ENCODE results near the gene FAM110D. TPM values are rescaled to one million over a fixed set of nuclear protein-coding genes. Genes with fewer than 3 reads are reported as not detected.

FAM110D gene
- total and polyA plus RNA-seq, 2 donors (not counting 1 experiment from before 2014, with no cell fraction given) = not detected

GRCh38 chr1:26156285-26157038 lies 2.4 kb upstream of the FAM110D start:
- H3K4me1 Mint-ChIP-seq = peaks cover 2% of the 10 kb centered on the region
- Histone ChIP-seq H3K4me3 (ENCODE audit: control extremely low read depth in 1 of 5, extremely low read depth in 1 of 5, insufficient read depth in 1 of 5, low read depth in 2 of 5, low read length in 4 of 5) (no peak overlapping the region), H3K36me3 (replicated peaks in 1 of 2; ENCODE audit: control extremely low read depth in 1 of 2, control insufficient read depth in 1 of 2, extremely low read depth in 1 of 2, insufficient read depth in 2 of 2, low read length in 1 of 2) (no peaks in the 10 kb centered on the region), H3K4me2 (replicated peaks; ENCODE audit: low read depth, low read length, poor library complexity, severe bottlenecking) (no peak overlapping the region), H2AFZ (ENCODE audit: insufficient read depth, low read depth, low read length, poor library complexity, severe bottlenecking) (no peak overlapping the region), H3K27ac (ENCODE audit: low read length in 2 of 2) (no peak overlapping the region), H3K4me1 (ENCODE audit: control insufficient read depth in 2 of 2, insufficient read depth in 2 of 2, low read length in 2 of 2) (peaks cover 12 to 13% of the 10 kb centered on the region in 2 donors), H4K20me1 (ENCODE audit: control insufficient read depth, insufficient read depth, low read length, poor library complexity, severe bottlenecking) (no peaks in the 10 kb centered on the region), H3K9me3 (ENCODE audit: control extremely low read depth in 1 of 3, control insufficient read depth in 2 of 3, insufficient read depth in 1 of 3, low read length in 2 of 3) (peaks cover 0 to 3% (median 0%) of the 10 kb centered on the region in 3 donors), H3K27me3 (replicated peaks in 1 of 4; ENCODE audit: control extremely low read depth in 1 of 4, control insufficient read depth in 3 of 4, insufficient read depth in 4 of 4, low read length in 3 of 4) (peaks cover 0 to 54% (median 17%) of the 10 kb centered on the region in 4 experiments), H3K79me2 (ENCODE audit: control insufficient read depth, insufficient read depth, low read length) (no peaks in the 10 kb centered on the region), H3K9ac (ENCODE audit: low read length) (no peak overlapping the region)
- H3K27ac Mint-ChIP-seq = no peak overlapping the region
- no peaks in the 10 kb centered on the region for H3K9me3 Mint-ChIP-seq (ENCODE audit: insufficient read depth)
- H3K4me3 Mint-ChIP-seq = no peak overlapping the region
- CTCF ChIA-PET = interaction anchor here (1.4 to 4.3 kb wide), 3 partner anchors 12 to 52 kb away, joined by 4 to 31 read pairs (median 10); partner anchors contain the start of genes C1orf232 and ZNF593
- POLR2A ChIA-PET = no interaction called here
- TF ChIP-seq EZH2 (IDR thresholded peaks at IDR 0.05; ENCODE audit: borderline replicate concordance, insufficient read depth, low read depth, low read length, poor library complexity, severe bottlenecking) = no peak
- TF ChIP-seq, protein P1, sequence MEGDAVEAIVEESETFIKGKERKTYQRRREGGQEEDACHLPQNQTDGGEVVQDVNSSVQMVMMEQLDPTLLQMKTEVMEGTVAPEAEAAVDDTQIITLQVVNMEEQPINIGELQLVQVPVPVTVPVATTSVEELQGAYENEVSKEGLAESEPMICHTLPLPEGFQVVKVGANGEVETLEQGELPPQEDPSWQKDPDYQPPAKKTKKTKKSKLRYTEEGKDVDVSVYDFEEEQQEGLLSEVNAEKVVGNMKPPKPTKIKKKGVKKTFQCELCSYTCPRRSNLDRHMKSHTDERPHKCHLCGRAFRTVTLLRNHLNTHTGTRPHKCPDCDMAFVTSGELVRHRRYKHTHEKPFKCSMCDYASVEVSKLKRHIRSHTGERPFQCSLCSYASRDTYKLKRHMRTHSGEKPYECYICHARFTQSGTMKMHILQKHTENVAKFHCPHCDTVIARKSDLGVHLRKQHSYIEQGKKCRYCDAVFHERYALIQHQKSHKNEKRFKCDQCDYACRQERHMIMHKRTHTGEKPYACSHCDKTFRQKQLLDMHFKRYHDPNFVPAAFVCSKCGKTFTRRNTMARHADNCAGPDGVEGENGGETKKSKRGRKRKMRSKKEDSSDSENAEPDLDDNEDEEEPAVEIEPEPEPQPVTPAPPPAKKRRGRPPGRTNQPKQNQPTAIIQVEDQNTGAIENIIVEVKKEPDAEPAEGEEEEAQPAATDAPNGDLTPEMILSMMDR (IDR thresholded peaks at IDR 0.05) = no peak
- 7% methylated on average over 10 of the region's 12 CpGs for WGBS (ENCODE audit: insufficient coverage)
- DNase-seq (no peak), ATAC-seq (ENCODE audit: low read depth) (no peak)
- intact Hi-C loops (cut with micrococcal nuclease) = no loop called here
- peaks cover 46% of the 10 kb centered on the region for H3K27me3 Mint-ChIP-seq

Measured in B cell (primary cell).